Lower leg skin (tissue), 3 donors: ENCODE results near the gene HSPBP1.

Experiments
- CTCF ChIP-seq, 3 donors: fragments of 450-650 bp; IDR thresholded peaks; one replicate each; pipeline ENCODE4 v1.5.1; 2016; ENCODE audit warnings: antibody characterized with exemption in 3 of 3, mild to moderate bottlenecking in 3 of 3, moderate library complexity in 2 of 3
- POLR2A ChIP-seq, 2 donors: fragments of 450-650 bp; IDR thresholded peaks; one replicate each; pipeline ENCODE4 v1.6.1; 2016 to 2017; ENCODE audit warnings: antibody characterized with exemption in 2 of 2, mild to moderate bottlenecking in 1 of 2, moderate library complexity in 1 of 2

- TF ChIP-seq CTCF (IDR thresholded peaks at IDR 0.05) (no peak), POLR2A (IDR thresholded peaks at IDR 0.05) (no peak)
Observed at GRCh38 chr19:55285229-55285890, 5.5 kb upstream of the HSPBP1 start.
